Sigmoid colon (tissue), 7 donors: ENCODE measurements around the gene NKX3-2. TPM values are rescaled to one million over a fixed set of nuclear protein-coding genes. Genes with fewer than 3 reads are reported as not detected.
A peak's percentile ranks its signal among the peaks of the same experiment; 100 is the strongest.

Source experiments
- DNase-seq: peaks from one replicate; pipeline ENCODE4 v3.0.0-alpha.2; 2019
- H3K27ac ChIP-seq, 4 donors: fragments of 200-600 bp; sonication (generic); one replicate each; pipeline ENCODE4 v1.5.1; 2016 to 2019; ENCODE audit warnings: mild to moderate bottlenecking in 1 of 4
- H3K27me3 ChIP-seq, 3 donors: fragments of 200-600 bp; sonication (generic); one replicate each; pipeline ENCODE4 v1.5.1; 2019; ENCODE audit warnings: mild to moderate bottlenecking in 1 of 3
- H3K36me3 ChIP-seq, 4 donors: fragments of 200-600 bp; sonication (generic); one replicate each; pipeline ENCODE4 v1.5.1; 2016 to 2019
- H3K4me1 ChIP-seq, 4 donors: fragments of 200-600 bp; sonication (generic); one replicate each; pipeline ENCODE4 v1.5.1; 2017 to 2019
- H3K4me3 ChIP-seq, 4 donors: fragments of 200-600 bp; sonication (generic); one replicate each; pipeline ENCODE4 v1.5.1; 2017 to 2019; ENCODE audit warnings: mild to moderate bottlenecking in 2 of 4, moderate library complexity in 1 of 4
- H3K9me3 ChIP-seq, 4 donors: fragments of 200-600 bp in 3 of 4; sonication (generic) in 3 of 4; one replicate each; pipeline versions ENCODE4 v1.5.1 to v1.6.1; 2013 to 2019
- CTCF ChIP-seq, 4 experiments: fragments of 450-650 bp in 3 of 4; fragments of 200-600 bp in 1 of 4; IDR thresholded peaks; one replicate each; pipeline ENCODE4 v1.5.1; 2016 to 2019; ENCODE audit warnings: antibody characterized with exemption in 4 of 4, mild to moderate bottlenecking in 3 of 4, moderate library complexity in 2 of 4
- EP300 ChIP-seq, 4 donors: sonication (generic); formaldehyde crosslinking; IDR thresholded peaks; one replicate each; pipeline ENCODE4 v1.6.1; 2017; ENCODE audit warnings: antibody characterized with exemption in 4 of 4
- POLR2A ChIP-seq, 2 donors: fragments of 450-650 bp; IDR thresholded peaks; one replicate each; pipeline ENCODE4 v1.6.1; 2016; ENCODE audit warnings: antibody characterized with exemption in 2 of 2, mild to moderate bottlenecking in 2 of 2, moderate library complexity in 2 of 2
- POLR2AphosphoS5 ChIP-seq, 4 donors: sonication (generic); formaldehyde crosslinking; IDR thresholded peaks; one replicate each; pipeline ENCODE4 v1.6.1; 2017; ENCODE audit warnings: antibody characterized with exemption in 4 of 4
- WGBS, 2 donors: extraction: QIAGEN DNeasy Blood & Tissue Kit; methylation state at CpG; one replicate each; pipeline ENCODE4 v1.1.7; 2013; 5-methylcytosine and 5-hydroxymethylcytosine counted together
- intact Hi-C: fragments of 100-400 bp; cut with DNase I; formaldehyde crosslinking; loops from one replicate; pipeline ENCODE4 v1.15.1; 2023
- polyA plus RNA-seq, 3 donors: library from polyadenylated mRNA; stranded (reverse); fragments of 200-250 nt; gene quantifications; one replicate each; pipeline ENCODE4 v1.2.3, GENCODE V29; 2013
- total RNA-seq, 4 donors: library from RNA; depleted of rRNA; stranded (reverse); fragments of >200 nt; gene quantifications; one replicate each; pipeline ENCODE4 v1.1.0, GENCODE V29; 2016
- donor health status: healthy with polysubstance abuse.
- donor health status: Bipolar disorder and iron deficiency.
- donor health status: healthy.

The NKX3-2 gene
- total and polyA plus RNA-seq, 7 donors, result 0.60 to 28.2 (median 20.3) TPM; not detected in 1

GRCh38 chr4:13546142-13546940, 2.0 kb upstream of the NKX3-2 start:
- intact Hi-C loops, result loop anchor here (10.0 kb wide), 1 partner anchor 472 kb away; no protein-coding TSS in a partner anchor
- no peak for TF ChIP-seq POLR2A (IDR thresholded peaks at IDR 0.05)
- TF ChIP-seq CTCF (IDR thresholded peaks at IDR 0.05), result no peak
- no peak for TF ChIP-seq EP300 (IDR thresholded peaks at IDR 0.05)
- TF ChIP-seq POLR2AphosphoS5 (IDR thresholded peaks at IDR 0.05), result no peak
- Histone ChIP-seq H3K4me3 (peak overlapping the region; percentile 48 to 71 (median 61)), H3K9me3 (no peaks in the 10 kb centered on the region), H3K27me3 (peaks cover 3 to 69% (median 21%) of the 10 kb centered on the region in 3 donors), H3K36me3 (no peaks in the 10 kb centered on the region), H3K4me1 (peaks cover 0 to 76% (median 55%) of the 10 kb centered on the region in 4 donors), H3K27ac (peak overlapping the region in 3 of 4 donors; percentile 93 to 96 (median 94))
- no peak for DNase-seq
- WGBS, 2 donors, result 31 to 42% methylated on average over 18 of the region's 18 CpGs

- peak overlapping the region; percentile 74 to 77 (median 76) for H3K4me3 ChIP-seq
- intact Hi-C loops, result loop anchor here (2.0 to 10.0 kb wide), 3 partner anchors 61 to 565 kb away; partner anchors contain the start of gene RAB28
- peak overlapping the region in 3 of 4 donors; percentile 93 to 96 (median 94) for H3K27ac ChIP-seq
- no peak for TF ChIP-seq POLR2AphosphoS5 (IDR thresholded peaks at IDR 0.05)
- TF ChIP-seq POLR2A (IDR thresholded peaks at IDR 0.05), result no peak
- no peak for TF ChIP-seq CTCF (IDR thresholded peaks at IDR 0.05)
- TF ChIP-seq EP300 (IDR thresholded peaks at IDR 0.05), result no peak
- 15 to 19% methylated on average over 8 of the region's 8 CpGs for WGBS, 2 donors
- peaks cover 0 to 86% (median 64%) of the 10 kb centered on the region in 4 donors for H3K4me1 ChIP-seq
- H3K9me3 ChIP-seq, result no peaks in the 10 kb centered on the region
- no peaks in the 10 kb centered on the region for H3K36me3 ChIP-seq
- H3K27me3 ChIP-seq, result peaks cover 3 to 77% (median 21%) of the 10 kb centered on the region in 3 donors
- DNase-seq, result no peak
These were observed 1.1 kb upstream of the NKX3-2 start for GRCh38 chr4:13545394-13545808.

GRCh38 chr4:13544606-13545393, 492 bp upstream of the NKX3-2 start:
- Histone ChIP-seq H3K27ac (peak overlapping the region; percentile 48 to 96 (median 94)), H3K36me3 (no peaks in the 10 kb centered on the region), H3K27me3 (peaks cover 3 to 79% (median 24%) of the 10 kb centered on the region in 3 donors), H3K9me3 (no peaks in the 10 kb centered on the region), H3K4me3 (peak overlapping the region; percentile 74 to 77 (median 76)), H3K4me1 (peaks cover 0 to 88% (median 67%) of the 10 kb centered on the region in 4 donors)
- intact Hi-C loops, result loop anchor here (2.0 to 10.0 kb wide), 3 partner anchors 60 to 564 kb away; partner anchors contain the start of gene RAB28
- 1% methylated on average over 54 of the region's 54 CpGs for WGBS, 2 donors
- peak; percentile 49 to 79 (median 64) for TF ChIP-seq POLR2AphosphoS5 (IDR thresholded peaks at IDR 0.05)
- peak; percentile 34 to 38 for TF ChIP-seq POLR2A (IDR thresholded peaks at IDR 0.05)
- no peak for TF ChIP-seq EP300 (IDR thresholded peaks at IDR 0.05)
- no peak for TF ChIP-seq CTCF (IDR thresholded peaks at IDR 0.05)
- DNase-seq, result peak; percentile 97

- TF ChIP-seq POLR2A (IDR thresholded peaks at IDR 0.05), result no peak
- no peak for TF ChIP-seq EP300 (IDR thresholded peaks at IDR 0.05)
- TF ChIP-seq CTCF (IDR thresholded peaks at IDR 0.05), result no peak
- TF ChIP-seq POLR2AphosphoS5 (IDR thresholded peaks at IDR 0.05), result no peak
- peak; percentile 73 for DNase-seq
- Histone ChIP-seq H3K4me3 (peak overlapping the region; percentile 74 to 77 (median 76)), H3K27ac (peak overlapping the region in 3 of 4 donors; percentile 93 to 96 (median 94)), H3K27me3 (peaks cover 3 to 77% (median 28%) of the 10 kb centered on the region in 3 donors), H3K36me3 (no peaks in the 10 kb centered on the region), H3K4me1 (peaks cover 0 to 88% (median 60%) of the 10 kb centered on the region in 4 donors), H3K9me3 (no peaks in the 10 kb centered on the region)
- intact Hi-C loops, result loop anchor here (10.0 kb wide), 1 partner anchor 468 kb away; no protein-coding TSS in a partner anchor
- 21 to 41% methylated on average over 30 of the region's 30 CpGs for WGBS, 2 donors
These were observed 1.1 kb downstream of the NKX3-2 start for GRCh38 chr4:13543032-13543838.
